Superior temporal gyrus (tissue), 1 donor: ENCODE data around the gene MOB1B.

Experiments used
- DNase-seq: peaks from one replicate; pipeline ENCODE4 v3.0.0-alpha.2; 2016; ENCODE audit errors: extremely low spot score

MOB1B gene

DNA sequence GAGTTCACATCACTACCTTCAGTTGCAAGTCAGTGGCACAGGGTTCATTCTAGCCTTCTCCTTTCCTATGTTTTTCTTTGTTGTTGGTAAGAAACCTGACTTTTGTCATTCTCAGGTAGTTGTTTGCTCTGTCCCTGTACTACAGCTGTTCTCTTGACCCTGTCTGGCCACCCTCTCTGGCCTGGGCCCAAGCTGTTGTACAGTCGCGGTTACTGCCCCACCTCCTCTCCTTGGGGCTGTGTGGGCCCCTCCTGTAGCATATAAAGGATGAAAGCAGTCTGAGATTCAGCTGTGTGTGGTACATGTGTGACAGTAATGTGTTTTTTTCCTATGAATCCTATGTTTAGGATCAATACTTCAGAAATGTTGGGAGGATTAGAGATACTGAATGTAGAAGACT lies 12.5 kb downstream of the MOB1B start:
- DNase-seq = no peak

DNA sequence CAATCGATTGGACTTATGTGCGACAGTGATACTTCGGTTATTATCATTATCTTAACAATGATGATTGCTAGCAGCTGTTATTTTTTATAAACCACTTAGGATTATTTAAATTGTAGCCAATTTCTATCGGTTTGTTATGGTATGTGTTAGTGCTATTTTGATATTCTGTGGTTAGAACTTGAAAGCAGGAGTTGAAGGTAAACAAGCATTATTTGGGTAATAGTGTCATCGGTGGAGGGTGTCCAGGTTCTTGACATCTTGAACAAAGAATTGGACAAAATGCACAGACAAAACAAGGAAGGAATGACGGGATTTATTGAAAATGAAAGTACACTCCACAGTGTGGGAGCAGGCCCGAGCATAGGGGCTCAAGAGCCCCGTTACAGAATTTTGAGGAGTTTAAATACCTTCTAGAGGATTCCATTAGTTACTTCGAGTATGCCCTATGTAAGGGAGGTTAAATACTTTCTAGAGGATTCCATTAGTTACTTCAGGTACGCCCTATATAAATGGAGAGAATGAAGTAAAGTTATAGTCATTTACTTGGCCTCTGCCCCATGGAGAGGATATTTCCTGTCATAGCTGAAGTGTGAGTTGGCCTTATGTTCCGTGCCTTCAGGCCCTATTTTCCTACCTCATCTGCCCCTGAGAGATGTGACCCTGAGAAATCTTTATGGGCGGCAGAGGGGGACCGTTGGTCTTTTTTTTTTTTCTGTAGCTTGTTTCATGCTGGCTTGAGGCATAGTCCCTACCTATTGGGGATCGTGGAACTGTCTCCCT lies 13.1 kb downstream of the MOB1B start:
- DNase-seq = no peak

DNA sequence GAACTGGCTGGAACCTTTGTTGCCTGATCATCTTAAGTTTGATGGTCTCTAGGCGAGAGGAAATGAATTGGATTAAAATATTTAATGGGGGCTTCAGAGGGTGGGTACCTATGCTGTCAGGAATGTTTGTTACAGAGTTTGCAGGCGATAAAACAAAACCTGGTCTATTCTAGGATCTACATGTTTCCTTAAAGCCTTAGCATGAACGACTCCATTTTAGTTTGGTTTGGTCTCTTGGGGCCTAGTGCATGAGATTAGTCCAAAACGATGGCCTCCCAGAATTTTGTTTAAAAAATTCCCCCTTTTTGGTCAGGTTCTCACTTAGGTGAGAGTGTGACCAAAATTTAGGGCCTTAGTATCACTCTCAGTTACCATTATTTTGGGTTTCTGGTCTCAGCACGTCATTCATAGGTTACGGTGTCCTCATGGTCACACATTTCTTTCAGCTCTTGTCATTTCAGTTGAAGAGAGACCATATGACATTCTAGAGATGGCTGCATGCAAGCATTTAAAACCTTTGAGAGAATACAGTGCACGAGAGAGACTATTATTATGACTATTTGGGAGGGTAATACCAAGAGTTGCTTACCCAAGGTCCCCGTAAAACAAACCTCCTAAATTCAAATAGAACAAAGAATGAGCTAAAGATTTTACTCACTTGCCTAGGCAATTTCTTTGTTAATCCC lies 13.8 kb downstream of the MOB1B start:
- no peak for DNase-seq

DNA sequence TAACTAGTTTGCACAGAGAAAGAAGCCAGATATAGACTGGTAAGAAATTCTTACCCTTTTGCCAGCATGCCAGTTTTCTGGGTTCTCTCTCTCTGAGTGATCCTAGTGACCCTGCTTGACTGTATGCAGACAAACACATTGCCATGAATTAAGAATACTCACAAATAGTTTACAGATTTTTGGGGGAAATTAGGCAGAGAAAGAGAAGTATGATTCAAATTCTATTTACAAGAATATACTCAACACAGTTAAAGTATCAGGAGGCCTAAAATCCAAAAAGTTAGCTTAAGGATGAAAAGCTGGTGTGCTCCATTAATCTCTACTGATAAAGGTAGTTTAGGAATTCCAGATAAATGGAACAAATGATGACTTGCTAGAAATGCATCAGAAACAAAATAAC lies 18.4 kb downstream of the MOB1B start:
- no peak for DNase-seq

DNA sequence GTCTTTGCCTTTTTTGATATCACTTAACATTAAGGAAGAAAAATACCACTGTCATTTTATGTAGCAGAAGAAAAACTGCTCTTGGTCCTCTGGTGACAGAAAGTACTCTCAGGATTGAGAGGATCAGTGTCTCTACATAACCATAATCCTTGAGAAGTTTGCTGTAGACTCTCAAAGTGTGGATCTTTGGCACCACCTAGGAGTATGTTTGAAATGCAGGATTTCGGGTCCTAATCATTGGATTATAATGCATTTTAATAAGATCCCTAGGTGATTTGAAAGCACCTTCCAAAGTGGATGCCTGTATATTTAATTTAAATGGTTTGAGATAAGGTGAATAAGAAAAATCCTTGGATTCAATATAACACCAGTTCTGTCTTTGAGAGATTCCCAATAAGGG lies 23.2 kb downstream of the MOB1B start:
- DNase-seq = no peak

DNA sequence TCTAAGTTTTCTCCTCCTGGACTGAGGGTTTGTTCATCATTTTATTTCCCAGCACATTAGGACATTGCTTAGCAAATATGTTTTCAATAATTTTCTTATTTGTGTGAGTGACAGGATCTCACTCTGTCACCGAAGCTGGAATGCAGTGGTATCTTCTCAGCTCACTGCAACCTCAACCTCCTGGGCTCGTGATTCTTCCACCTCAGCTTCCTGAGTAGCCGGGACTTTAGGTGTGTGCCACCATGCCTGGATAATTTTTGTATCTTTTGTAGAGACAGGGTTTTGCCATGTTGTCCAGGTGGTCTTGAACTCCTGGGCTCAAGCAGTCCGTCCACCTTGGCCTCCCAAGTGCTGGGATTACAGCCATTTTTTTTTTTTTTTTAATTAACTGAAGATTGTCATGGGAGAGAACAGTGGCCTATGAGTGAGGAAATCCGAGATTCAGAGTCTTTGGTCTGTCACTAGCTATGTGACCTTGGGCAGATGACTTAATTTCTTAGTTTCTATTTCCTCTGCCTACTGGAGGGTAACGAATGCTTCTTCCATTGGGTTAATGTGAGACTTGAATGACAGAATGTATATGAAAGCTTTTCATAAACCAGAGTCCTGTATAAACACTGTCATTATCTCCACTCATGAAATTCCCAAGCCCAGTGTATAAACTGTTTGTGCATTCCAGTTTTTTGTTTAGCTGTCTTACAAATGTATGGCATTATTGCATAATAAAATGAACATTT lies 23.9 kb downstream of the MOB1B start:
- no peak for DNase-seq

DNA sequence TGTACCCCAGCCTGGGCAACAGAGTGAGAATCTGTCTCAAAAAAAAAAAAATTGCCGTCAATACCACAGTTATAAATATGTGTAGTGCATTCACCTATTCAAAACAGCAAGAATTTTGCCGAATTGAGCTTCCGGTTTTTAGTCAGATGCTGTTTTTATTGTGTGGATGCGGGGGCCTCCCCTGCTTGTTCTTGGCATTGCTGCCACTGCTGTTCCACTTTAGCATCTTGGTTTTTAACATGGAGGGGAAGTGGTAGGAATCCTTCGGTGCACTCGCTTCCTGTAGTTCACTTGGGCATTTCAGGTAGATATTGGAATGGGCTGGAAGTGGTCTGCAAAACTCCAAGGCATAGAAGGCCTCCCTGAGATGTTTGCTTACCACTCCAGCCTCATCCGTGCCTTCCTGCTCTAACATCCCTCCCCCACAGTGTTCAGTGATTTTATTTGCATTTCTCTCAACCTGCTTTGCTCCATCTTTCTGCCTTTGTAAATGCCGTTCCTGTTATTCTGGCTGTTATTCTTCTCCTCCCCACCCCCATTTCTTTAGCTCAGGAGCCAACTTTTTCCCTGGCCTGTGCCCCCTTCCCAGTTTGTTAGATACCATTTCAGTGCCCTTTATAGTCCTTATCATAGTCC lies 25.5 kb downstream of the MOB1B start:
- DNase-seq = peak; percentile 29

DNA sequence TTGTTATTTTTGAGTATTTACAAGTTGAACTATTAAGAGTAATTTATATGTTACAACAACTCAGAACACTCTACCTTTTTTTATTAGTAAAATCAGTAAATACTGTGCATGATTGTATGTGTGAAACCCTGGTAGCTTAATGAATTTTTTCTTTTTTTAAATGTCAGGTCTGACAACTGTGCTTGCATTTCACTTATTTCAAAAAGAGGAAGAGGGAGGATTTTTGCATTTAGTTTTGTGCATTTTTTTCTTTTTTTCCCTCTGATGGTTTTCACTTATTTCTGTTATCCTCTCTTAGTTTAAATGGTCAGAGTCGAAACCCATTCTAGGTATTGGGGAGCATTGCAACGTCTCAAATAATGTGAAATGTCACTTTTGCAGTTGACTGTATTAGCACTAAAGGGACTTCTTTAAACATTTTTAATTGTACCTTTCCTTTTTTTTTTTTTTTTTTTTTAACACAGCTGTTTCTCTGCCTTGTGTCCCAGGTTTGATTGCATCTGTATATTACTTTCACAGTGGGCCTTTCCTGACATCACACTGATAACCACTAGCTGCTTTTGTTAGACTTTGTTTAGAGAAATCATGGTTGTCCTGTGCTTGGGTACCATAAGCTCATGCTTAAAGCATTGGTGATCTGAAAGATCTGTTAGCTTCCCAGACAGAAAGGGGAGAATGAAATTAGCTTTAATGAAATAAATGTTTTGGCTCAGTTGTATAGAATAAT lies 28.5 kb downstream of the MOB1B start:
- DNase-seq = peak; percentile 20

DNA sequence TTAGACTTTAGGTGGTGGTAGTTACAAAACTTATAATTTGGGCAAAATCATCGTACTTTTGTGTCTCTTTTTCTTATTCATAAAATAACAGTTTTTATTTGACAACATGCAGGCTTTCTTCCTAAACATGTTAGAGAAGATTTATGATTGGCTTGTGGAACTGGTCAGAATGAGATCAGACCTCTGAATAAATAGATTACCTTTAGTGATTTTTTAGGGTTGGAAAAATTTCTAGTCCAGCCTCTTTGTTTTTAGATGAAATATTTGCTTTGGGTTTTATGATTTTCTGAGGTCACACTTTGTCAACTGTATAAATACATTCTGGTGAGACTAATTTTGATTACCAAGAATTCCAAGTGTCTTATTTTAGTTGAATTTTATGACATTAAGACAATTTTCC lies 29.2 kb downstream of the MOB1B start:
- peak; percentile 21 for DNase-seq

DNA sequence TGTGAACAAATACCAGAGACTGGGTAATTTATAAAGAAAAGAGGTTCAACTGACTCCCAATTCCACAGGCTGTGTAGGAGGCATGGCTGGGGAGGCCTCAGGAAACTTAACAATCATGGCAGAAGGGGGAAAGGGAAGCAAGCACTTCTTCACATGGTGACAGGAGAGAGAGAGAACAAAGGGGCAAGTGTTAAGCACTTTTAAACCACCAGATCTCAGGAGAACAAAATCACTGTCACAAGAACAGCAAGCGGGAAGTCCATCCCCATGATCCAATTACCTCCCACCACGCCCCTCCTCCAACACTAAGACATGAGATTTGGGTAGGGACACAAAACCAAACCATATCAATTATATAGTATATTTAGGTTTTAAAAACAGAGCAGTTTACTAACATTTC lies 30.8 kb downstream of the MOB1B start:
- no peak for DNase-seq

DNA sequence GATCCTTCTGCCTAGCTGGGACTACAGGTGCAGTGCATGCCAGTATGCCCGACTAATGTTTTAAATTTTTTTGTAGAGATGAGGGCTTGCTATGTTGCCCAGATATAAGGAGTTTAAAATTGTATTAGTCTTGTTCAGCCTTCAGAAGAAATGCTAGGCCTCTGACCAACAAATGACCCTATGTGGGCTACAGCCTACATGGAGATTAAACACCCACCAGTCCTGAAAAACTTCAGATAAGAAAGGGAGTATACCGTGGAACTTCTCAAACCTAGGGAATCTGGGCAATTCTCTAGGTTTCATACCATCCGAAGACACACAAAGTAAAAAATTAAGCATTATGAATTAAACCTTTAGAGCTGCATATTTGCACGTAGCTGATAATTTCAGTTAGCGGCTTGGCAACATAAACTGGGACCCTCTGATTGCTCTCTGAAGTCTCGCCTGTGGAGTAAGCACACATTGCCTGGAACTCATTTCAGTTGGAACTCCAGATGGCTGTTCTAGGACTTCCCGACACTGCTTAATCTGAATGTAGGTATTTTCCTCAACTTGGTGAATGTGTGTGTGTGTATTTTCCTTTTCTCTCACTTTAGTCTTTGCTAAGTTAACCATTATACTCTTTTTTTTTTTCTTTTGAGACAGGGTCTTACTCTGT lies 33.0 kb downstream of the MOB1B start:
- DNase-seq = no peak

DNA sequence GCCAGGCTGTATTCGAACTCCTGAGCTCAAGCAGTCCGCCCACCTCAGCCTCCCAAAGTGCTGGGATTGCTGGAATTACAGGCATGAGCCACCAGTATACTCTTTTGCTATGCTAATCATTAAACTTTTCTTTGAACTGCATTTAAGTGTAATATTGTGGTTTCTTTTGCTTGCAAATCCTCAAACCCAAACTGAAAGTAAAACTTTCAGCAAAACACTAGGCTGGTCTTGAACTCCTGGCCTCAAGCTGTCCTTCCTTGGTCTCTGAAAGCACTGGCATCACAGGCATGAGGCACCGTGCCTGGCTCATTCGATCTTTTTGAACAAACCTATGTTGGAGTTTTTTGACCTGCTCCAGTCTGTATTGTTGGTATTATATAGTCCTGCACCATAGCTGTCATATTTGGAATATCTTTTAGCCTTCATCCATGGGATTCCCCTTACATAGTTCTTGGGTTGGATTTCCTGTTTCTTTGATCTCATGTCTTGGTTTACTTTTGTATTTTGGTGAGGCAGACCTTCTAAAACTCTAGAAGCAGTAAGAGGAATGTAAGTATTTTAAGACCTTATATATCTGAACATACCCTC lies 34.1 kb downstream of the MOB1B start:
- no peak for DNase-seq

DNA sequence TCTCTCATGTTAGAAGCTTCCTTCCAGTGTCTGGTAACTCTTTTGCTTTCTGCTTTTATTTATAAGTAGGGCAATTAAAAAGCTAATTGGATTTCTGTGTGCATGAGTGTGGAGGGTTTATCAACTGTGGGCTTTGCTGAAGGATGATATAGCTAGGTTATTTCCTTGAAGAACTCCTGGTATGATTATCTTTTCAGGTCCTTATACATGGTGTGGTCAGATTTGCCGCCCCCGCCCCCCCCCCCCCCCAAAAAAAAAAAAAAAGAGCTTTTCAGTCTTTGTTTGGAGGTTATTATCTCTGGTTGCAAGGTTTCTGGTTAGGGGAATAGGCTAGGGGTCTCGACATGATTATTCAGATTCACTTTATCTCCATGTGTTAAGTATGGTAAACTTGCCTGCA lies 35.9 kb downstream of the MOB1B start:
- DNase-seq = no peak

DNA sequence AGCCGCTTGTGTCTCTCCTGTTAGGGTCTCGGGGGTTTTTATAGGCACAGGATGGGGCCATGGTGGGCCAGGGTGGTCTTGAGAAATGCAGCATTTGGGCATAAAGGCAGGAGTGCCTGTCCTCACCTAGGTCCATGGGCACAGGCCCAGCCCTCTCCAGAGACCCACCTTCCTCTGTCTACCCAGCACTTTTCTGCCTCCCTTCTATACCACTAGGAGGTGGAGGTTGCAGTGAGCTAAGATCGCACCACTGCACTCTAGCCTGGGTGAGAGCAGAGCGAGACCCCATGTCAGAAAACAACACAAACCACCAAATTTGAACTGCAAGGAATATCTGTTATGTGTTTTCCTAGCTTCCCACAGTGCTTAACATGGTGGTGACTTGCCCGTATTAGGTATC lies 38.0 kb downstream of the MOB1B start:
- no peak for DNase-seq

DNA sequence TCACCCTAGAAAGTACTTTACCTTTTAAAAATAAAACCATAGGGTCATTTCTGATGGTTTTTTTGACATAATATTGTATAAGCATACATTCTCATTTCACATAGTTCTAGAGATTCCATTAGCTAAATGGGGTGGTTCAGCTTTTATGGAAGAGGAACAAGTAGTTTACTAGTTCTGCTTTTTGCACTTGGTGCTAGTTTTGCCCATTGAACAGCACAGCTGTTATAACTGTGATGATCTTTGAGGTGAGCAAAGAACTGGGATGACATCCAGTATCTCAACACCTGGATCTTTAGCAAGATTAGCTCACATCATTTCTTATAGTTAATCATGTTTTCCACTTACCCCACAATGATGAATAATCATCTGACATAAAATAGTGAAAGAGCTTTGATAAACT lies 40.9 kb downstream of the MOB1B start:
- no peak for DNase-seq

DNA sequence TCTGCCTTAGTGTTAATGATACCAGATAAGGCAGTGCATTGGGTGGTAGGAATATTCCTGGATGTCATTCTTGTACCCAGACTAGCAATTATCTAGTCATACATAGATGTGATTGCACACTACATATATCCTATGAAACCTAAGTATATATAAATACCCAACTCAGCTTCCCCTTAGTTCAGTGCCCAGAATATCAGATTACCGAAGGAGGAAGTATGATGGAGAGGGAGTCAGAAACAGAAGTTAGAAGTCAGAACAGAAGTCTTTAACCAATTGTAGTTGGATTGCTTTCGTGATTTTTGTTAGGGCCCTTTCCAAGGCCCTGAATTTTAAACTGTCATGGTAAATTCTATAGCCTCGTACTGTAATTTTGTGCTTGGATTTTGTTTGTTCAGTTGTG lies 42.9 kb downstream of the MOB1B start:
- DNase-seq = no peak

DNA sequence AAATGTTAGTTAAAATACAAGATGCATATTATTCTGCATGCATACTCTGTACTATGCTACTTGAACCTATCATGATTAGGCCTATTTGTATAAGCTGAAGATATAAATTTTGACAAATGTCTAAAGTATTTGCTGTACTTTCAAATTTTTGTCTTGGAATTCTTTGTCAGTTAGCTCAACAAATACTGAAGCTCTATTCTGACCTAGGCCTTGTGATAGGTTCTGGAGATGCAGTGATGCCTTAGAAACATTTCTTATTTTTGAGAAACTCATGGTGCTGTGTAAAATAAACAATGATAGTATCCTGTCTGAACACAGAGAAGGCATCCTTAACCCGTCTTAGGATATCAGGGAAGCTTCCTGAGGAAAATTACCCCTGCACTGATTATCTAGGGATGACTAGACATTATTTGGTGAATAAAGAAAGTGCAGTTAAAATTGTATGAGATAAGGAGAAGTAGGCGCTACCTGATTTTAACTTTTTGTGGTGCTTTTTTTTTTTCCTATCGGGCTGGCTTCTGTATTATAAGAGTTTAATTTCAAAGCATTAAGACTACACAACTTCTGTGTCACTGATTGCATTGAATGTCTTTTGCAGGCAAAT lies 43.4 kb downstream of the MOB1B start:
- no peak for DNase-seq

DNA sequence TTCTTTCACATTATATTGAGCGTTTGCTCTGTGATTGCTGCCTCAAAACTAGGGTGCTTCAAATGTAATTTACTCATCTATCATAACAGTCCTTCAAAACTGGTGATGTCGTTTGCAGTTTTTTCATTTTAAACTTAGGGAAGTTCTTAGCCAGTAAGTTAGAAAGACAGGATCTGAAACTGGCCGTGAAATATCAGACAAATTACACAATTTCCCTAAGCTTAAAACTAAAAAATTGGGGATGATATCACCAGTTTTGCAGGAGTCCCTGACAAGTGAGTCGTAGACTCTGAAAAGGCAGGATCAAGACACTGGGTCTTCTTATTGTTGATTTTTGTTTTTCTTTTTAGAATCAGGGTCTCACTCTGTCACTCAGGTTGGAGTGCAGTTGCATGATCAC lies 44.8 kb downstream of the MOB1B start:
- DNase-seq = no peak

DNA sequence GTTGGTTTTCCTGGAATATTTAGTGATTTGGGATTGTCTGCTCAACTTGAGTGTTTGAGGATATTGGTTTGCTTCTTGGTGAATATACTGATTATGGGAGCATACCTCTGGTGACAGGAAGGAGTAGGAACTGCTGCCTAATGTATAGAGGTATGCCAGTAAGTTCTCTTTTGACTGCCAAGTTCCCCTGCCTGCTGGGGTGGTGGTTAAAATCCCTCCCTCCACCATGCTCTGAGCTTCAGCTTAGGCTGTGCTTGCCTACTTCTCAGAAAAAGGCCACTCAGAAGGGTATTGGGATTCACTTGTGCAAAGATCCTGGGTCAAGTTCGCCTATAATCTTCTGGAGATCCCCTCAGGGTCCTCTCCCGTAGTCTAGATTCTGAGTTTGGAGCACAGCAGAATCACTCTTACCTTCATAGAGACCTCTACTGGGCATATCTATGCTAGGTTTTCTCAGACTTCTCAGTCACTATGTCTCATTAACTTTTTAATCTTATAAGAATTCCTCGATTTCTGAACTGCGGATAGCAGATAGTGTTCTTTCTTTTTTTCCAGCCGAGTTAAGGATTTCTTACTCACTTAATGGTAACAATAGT lies 46.6 kb downstream of the MOB1B start:
- DNase-seq = no peak

DNA sequence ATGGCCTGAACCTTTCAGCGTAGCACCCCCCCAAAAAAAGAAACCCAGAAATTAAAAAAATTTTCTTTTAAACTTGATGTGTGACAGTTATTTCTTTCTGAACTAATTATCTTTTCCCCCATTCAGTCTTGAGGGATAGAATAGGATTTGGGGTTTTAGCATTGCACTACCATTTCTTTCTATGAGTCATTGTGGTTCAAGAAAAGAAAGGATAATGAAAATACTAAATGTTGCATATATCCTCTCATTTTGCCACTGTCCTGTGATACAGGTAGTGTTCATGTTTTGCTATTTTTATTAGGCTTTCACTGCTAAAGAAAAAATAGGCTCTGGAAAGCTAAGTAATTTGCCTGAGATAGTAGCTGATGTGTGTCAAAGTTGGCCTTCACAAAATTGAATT lies 51.9 kb downstream of the MOB1B start:
- DNase-seq = no peak
